GM19395 (cell line): ENCODE results near the gene GLIS2.
"Not testable (repeated sequence)": the region's sequence is repeated elsewhere in the genome, so short reads cannot be mapped to it uniquely, and the experiment has no call there.

Source experiments
- ATAC-seq: cut with Tn5 transposase; IDR thresholded peaks from one replicate; pipeline ENCODE4 v1.9.1; 2021; ENCODE audit warnings: mild to moderate bottlenecking, moderate library complexity; ENCODE audit not compliant: unreplicated experiment

GLIS2 gene

DNA sequence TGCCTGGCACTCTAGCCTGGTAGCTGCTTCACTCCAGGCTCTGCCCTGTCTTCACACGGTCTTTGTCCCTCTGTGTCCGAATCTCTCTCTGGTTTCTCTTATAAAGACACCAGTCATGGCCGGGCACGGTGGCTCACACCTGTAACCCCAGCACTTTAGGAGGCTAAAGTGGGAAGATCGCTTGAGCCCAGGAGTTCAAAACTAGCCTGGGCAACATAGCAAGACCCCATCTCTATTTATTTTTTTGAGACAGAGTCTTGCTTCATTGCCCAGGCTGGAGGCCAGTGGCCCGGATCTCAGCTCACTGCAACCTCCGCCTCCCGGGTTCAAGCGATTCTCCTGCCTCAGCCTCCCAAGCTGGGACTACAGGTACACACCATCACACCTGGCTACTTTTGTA, 17.8 kb downstream of the GLIS2 start:
- ATAC-seq = not testable (repeated sequence)

GRCh38 chr16:4334724-4335495, 19.0 kb downstream of the GLIS2 start:
- no peak for ATAC-seq

GRCh38 chr16:4336701-4337539, 21.1 kb downstream of the GLIS2 start:
- ATAC-seq = no peak

DNA sequence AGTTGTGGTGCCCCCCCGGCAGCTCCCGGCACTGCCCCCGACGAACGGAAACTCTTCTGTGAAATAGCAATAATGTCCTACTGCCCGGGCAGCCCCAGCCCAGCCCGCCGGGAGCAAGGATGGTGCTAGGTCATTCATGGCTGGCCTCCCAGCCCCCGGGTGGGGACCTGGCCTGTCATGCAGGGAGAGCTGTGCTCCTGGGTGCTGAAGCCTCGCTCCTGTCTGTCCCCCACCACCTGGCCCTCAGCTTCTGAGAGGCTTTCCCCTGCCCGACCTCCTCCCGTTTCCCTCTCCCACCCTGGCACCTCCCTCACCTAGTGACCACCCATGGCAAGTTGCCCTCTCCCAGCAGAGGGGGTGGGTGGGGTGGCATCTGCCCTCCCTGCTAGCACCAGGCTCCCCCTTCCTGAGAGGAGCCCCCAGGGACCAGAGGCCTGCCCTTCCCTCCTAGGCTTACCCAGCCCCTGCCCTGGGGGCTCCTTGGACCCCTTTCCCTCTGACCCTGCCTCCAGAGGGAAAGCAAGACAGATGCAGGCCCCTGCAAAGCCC, 21.7 kb downstream of the GLIS2 start:
- ATAC-seq = no peak

GRCh38 chr16:4338125-4338582, 22.3 kb downstream of the GLIS2 start:
- ATAC-seq = no peak

DNA sequence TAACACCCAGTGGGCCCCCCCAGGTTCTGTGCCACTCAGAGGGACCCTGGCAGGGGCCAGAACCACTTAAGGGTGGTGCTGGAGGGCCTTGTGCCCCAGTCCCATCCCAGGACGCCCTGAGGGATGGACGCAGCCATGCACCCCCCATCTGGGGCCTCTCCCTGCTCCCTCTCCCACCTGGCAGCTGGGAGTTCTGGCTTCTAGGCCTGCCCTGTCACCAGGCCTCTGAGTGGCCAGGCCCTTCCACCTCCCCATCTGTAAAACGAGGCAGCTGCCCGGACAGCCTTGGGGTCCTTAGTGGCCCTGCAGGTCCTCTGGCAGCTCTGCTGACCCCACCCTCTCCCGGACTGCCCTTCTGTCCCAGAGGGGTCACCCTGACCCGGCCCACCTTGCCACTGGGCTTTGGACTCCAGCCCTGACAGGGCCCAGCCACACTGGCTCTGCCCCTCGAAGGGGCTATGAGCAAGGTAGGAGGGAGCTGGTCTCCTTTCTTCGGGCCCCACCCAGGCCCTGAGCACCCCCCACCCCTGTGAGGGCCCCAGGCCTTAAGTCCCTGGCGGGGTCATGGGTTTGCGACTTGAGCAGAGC, 22.9 kb downstream of the GLIS2 start:
- no peak for ATAC-seq

DNA sequence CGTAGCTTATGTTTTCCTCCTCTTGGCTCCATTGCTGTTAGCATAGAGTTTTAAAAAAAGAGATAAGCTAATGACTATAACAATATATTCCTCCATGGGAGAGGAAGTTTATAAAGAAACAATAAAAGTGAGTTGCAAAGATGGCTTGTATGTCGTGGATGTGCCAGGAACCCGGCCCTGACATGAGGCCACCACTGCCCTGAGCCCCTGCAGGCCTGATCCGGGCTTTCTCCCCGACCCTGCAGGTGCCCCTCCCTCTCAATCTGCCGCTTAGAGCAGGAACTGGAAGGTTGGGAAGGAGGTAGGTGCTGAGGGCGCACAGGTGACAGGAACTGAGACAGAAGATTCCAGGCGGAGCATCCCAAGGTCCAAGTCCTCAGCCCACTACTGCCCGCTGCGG, 23.6 kb downstream of the GLIS2 start:
- ATAC-seq = no peak

DNA sequence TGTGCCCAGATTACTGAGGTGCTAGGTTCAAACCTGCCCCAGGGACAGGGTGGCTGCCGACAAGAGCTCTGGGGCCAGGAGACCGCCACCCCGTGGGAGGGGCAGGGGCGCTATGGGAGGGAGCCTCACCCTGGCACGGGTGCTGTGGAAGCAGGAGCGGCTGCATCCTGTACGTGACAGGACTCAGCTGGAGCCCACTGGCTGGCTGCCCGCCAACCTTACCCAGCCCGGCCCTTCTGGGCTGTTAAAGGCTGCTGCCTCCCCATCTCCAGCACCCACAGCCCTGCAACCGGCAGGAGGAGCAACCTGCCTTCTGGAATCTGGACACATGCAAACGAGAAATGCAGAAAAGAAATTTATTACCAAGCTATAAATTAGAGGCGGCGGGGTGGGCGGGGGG, 24.0 kb downstream of the GLIS2 start:
- no peak for ATAC-seq

DNA sequence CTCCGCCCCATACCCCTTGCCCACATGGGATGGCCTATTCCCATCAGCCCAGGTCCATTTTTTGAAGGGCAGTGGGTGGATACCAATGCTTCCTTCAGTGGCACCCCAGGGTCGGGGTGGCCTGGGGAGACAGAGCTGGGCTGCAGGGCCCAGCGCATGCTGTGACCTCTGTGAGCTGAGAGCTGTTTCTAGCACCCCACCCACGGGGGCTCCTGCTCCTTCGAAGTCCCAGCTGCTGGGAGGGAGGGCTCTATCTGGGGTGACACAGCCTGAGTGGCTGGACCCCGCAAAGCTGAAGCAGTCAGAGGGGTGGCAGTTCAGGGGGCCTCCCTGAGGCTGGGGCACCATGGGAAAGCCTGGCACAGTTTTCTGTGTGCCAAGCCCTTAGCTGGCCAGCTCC, 24.6 kb downstream of the GLIS2 start:
- no peak for ATAC-seq

DNA sequence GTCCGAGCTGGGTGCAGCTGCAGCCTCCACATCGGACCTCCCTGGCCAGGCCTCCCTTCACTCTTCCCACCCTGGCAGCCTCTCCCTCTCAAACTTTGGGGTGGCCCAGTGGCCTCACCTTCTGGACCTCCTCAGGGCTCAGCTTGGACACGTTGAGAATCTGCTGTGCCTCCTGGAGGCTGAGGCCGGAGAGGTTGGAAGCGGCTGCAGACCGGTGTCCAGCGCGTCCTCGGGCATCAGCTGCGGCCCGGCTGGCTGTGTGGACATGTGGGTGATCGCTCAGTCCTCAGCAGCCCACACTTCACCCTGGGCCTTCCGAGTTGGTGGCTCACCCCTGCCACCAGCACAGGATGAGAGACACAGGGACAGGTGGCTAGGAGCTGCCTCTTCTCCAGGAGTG, 25.4 kb downstream of the GLIS2 start:
- ATAC-seq = no peak

- ATAC-seq = no peak
Observed at GRCh38 chr16:4342866-4343744, 27.2 kb downstream of the GLIS2 start.

- not testable (repeated sequence) for ATAC-seq
Observed at GRCh38 chr16:4344300-4344982, 28.6 kb downstream of the GLIS2 start.

GRCh38 chr16:4344983-4345835, 29.3 kb downstream of the GLIS2 start:
- no peak for ATAC-seq

GRCh38 chr16:4345836-4346781, 30.2 kb downstream of the GLIS2 start:
- no peak for ATAC-seq

DNA sequence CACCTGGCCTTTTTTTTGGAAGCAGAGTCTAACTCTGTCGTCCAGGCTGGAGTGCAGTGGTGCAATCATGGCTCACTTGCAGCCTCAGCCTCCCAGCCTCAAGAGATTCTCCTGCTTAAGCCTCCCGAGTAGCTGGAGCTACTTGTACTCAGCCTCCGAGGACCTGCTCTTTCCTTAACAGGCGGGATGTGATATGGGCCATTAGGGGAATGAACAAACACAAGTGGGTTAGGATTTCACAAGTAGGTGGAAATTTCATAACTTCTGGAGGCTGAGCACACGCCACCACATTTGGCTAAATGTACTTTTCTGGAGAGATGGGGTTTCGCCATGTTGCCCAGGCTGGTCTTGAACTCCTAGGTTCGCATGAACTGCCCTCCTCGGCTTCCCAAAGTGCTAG, 31.1 kb downstream of the GLIS2 start:
- no peak for ATAC-seq

DNA sequence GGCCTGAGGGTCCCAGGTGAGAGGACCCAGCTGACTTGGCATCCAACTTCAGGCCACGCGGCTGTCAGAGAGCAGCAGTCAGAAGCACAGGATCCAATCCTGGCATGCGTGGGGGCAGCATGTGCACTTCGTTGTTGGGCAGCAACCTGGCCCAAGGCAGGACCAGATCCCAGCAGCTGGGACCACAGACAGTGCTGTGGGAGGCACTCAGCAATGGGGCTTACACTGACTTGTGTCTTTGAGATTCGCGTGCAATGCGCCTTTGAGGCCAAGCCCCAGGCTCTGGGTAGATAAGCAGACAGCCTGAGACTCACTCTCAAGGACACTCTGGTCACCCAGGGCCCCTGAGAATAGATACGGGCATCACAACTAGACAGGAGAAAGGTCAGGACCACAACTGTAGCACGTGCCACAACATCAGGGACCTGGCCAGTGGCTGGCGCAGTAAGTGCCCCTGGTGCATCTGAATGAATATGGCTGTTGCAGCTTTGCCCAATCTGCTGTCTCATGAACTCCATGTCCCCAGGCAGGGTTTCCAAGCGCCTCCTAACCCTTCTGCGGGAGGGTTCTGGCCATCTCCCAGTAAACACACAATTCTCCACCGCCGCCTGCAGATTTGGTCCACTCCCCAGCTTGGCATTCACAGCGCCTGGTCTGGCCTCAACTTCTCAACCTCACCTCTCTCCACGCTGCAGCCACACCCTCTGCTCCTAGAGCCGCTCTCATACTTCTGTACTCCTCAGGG, 32.1 kb downstream of the GLIS2 start:
- no peak for ATAC-seq

GRCh38 chr16:4349332-4349731, 33.5 kb downstream of the GLIS2 start:
- no peak for ATAC-seq
